Keratinocyte (primary cell): ENCODE data around the gene CLPSL1. TPM values are rescaled to one million over a fixed set of nuclear protein-coding genes. Genes with fewer than 3 reads are reported as not detected.

Source experiments
- DNase-seq: peaks from one replicate; pipeline ENCODE4 v3.0.0-alpha.2; 2011; ENCODE audit warnings: low read depth, missing footprints, low spot score
- FAIRE-seq: peaks from 2 replicates; lab custom pipeline; 2011; peaks lifted over from hg19 to GRCh38; lab: Jason Lieb, UNC
- H2AFZ ChIP-seq: 2 replicates; pipeline ENCODE4 v1.6.0; 2012; ENCODE audit warnings: low read length, control low read depth, inconsistent platforms; ENCODE audit not compliant: control insufficient read depth
- H3K27ac ChIP-seq: 2 replicates; pipeline ENCODE4 v1.5.1; 2011; ENCODE audit warnings: low read length; ENCODE audit not compliant: control insufficient read depth, insufficient read depth
- H3K27me3 ChIP-seq: 3 replicates; pipeline ENCODE4 v1.6.0; 2011; ENCODE audit warnings: low read length; ENCODE audit not compliant: control insufficient read depth, insufficient read depth; ENCODE audit errors: extremely low read depth
- H3K36me3 ChIP-seq, 2 experiments: 2 replicates in 1 of 2; 3 replicates in 1 of 2; pipeline ENCODE4 v1.5.1; 2011; ENCODE audit warnings: low read length in 2 of 2, mild to moderate bottlenecking in 1 of 2; ENCODE audit not compliant: control insufficient read depth in 2 of 2, insufficient read depth in 2 of 2; ENCODE audit errors: extremely low read depth in 1 of 2
- H3K4me1 ChIP-seq: 3 replicates; pipeline ENCODE4 v1.5.1; 2011; ENCODE audit warnings: low read length; ENCODE audit not compliant: control insufficient read depth, insufficient read depth; ENCODE audit errors: extremely low read depth
- H3K4me2 ChIP-seq: 3 replicates; pipeline ENCODE4 v1.6.0; 2011; ENCODE audit warnings: low read depth, low read length; ENCODE audit not compliant: control insufficient read depth, insufficient read depth; ENCODE audit errors: extremely low read depth
- H3K4me3 ChIP-seq, 3 experiments: fragments of 200-600 bp in 1 of 3; sonication (generic) in 1 of 3; 2 replicates in 2 of 3; 3 replicates in 1 of 3; pipeline ENCODE4 v1.5.1; 2011 to 2016; ENCODE audit warnings: low read length in 3 of 3, mild to moderate bottlenecking in 3 of 3, control low read depth in 2 of 3, inconsistent platforms in 1 of 3, low read depth in 1 of 3, mixed read lengths in 1 of 3, mixed run types in 1 of 3, moderate library complexity in 1 of 3; ENCODE audit not compliant: control insufficient read depth in 2 of 3, insufficient read depth in 2 of 3; ENCODE audit errors: extremely low read depth in 1 of 3
- H3K79me2 ChIP-seq: 2 replicates; pipeline ENCODE4 v1.6.0; 2012; ENCODE audit warnings: low read length; ENCODE audit not compliant: control insufficient read depth, insufficient read depth
- H3K9ac ChIP-seq: 3 replicates; pipeline ENCODE4 v1.6.0; 2011; ENCODE audit warnings: low read length; ENCODE audit not compliant: control insufficient read depth, insufficient read depth; ENCODE audit errors: extremely low read depth
- H3K9me1 ChIP-seq: 3 replicates; pipeline ENCODE4 v1.6.0; 2011; ENCODE audit warnings: low read length; ENCODE audit not compliant: control insufficient read depth, insufficient read depth; ENCODE audit errors: extremely low read depth
- H3K9me3 ChIP-seq: 2 replicates; pipeline ENCODE4 v1.5.1; 2012; ENCODE audit warnings: low read depth, low read length; ENCODE audit not compliant: control insufficient read depth
- H4K20me1 ChIP-seq: 3 replicates; pipeline ENCODE4 v1.6.0; 2011; ENCODE audit warnings: low read length; ENCODE audit not compliant: control insufficient read depth, insufficient read depth; ENCODE audit errors: extremely low read depth
- CTCF ChIP-seq, 3 experiments: IDR thresholded peaks in 1 of 3; conservative IDR thresholded peaks in 1 of 3; optimal IDR thresholded peaks in 1 of 3; 2 replicates in 2 of 3; 3 replicates in 1 of 3; pipeline versions ENCODE3 to v1.5.1; 2011; ENCODE audit warnings: low read length in 3 of 3, mild to moderate bottlenecking in 3 of 3, moderate library complexity in 2 of 3, control low read depth in 1 of 3, inconsistent platforms in 1 of 3; ENCODE audit not compliant: insufficient read depth in 2 of 3; ENCODE audit errors: extremely low read depth in 1 of 3
- EZH2 ChIP-seq: IDR thresholded peaks from one replicate; pipeline ENCODE4 v1.6.1; 2012; ENCODE audit warnings: inconsistent platforms, mild to moderate bottlenecking, low read length, moderate library complexity
- dilution Hi-C: fragments of 300-500 bp; cut with MboI; formaldehyde crosslinking; loops from one replicate; pipeline ENCODE4 v1.7.0; 2020; ENCODE audit warnings: low sequenced_read_pairs; ENCODE audit not compliant: extremely low pct_ligation_motif_present
- polyA plus RNA-seq, 5 experiments: library from polyadenylated mRNA; depleted of rRNA in 3 of 5; stranded (reverse) in 3 of 5; stranded (forward) in 1 of 5; unstranded in 1 of 5; fragments of >200 nt; gene quantifications; 1 replicate in 1 of 5; 2 replicates in 3 of 5; 3 replicates in 1 of 5; pipeline versions ENCODE4 v1.2.1 to v1.2.3, GENCODE V29; 2011 to 2012; ENCODE audit warnings: missing spikeins in 2 of 5, low read depth in 1 of 5, low replicate concordance in 1 of 5

Gene CLPSL1
- polyA plus RNA-seq, 1 donor (not counting 4 experiments of a cell fraction or from before 2014, with no cell fraction given), result not detected

GRCh38 chr6:35777356-35778102, 3.3 kb upstream of the CLPSL1 start:
- no peaks in the 10 kb centered on the region for H4K20me1 ChIP-seq
- peaks cover 24% of the 10 kb centered on the region for H3K27me3 ChIP-seq
- DNase-seq (no peak), FAIRE-seq (no peak)
- no peak overlapping the region for H2AFZ ChIP-seq
- H3K36me3 ChIP-seq, result no peaks in the 10 kb centered on the region
- H3K9me1 ChIP-seq, result no peaks in the 10 kb centered on the region
- H3K4me2 ChIP-seq, result no peak overlapping the region
- no peak for TF ChIP-seq EZH2
- TF ChIP-seq CTCF (optimal IDR thresholded peaks at IDR 0.05 in 1 of 3, IDR thresholded peaks at IDR 0.05 in 1 of 3, conservative IDR thresholded peaks at IDR 0.05 in 1 of 3; ENCODE audit: extremely low read depth in 1 of 3, insufficient read depth in 2 of 3, low read length in 3 of 3), result no peak
- dilution Hi-C loops, result no loop called here
- peaks cover 4% of the 10 kb centered on the region for H3K4me1 ChIP-seq
- H3K9ac ChIP-seq, result no peak overlapping the region
- H3K79me2 ChIP-seq, result no peaks in the 10 kb centered on the region
- no peak overlapping the region for H3K4me3 ChIP-seq
- no peak overlapping the region for H3K27ac ChIP-seq
- H3K9me3 ChIP-seq, result no peaks in the 10 kb centered on the region

DNA sequence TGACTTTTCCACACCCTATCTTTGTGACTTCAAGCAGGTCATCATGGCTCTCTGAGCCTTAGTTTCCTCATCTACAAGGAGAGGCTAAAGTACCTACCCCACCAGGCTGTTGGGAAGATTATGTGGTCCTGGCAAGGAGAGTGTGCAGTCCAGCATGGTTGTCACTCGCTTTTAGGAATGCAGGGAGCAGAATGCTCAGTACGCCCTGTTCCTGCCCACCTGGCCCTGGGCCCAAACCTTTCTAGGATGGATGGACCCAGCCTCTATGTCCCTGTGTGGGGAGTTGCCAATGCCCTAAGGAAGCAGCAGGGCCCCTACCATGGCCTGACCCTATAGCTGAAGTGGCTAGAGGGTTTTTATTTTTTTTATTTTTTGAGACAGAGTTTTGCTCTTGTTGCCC, 2.4 kb upstream of the CLPSL1 start:
- H3K4me2 ChIP-seq, result no peak overlapping the region
- no peak overlapping the region for H3K4me3 ChIP-seq
- no peak for DNase-seq
- no peaks in the 10 kb centered on the region for H3K9me3 ChIP-seq
- H3K27me3 ChIP-seq, result peaks cover 24% of the 10 kb centered on the region
- no peaks in the 10 kb centered on the region for H3K36me3 ChIP-seq
- dilution Hi-C loops, result no loop called here
- H3K27ac ChIP-seq, result no peak overlapping the region
- no peak overlapping the region for H2AFZ ChIP-seq
- H3K9ac ChIP-seq, result no peak overlapping the region
- TF ChIP-seq EZH2 (no peak), CTCF (optimal IDR thresholded peaks at IDR 0.05 in 1 of 3, IDR thresholded peaks at IDR 0.05 in 1 of 3, conservative IDR thresholded peaks at IDR 0.05 in 1 of 3; ENCODE audit: extremely low read depth in 1 of 3, insufficient read depth in 2 of 3, low read length in 3 of 3) (no peak)
- no peaks in the 10 kb centered on the region for H3K79me2 ChIP-seq
- FAIRE-seq, result no peak
- H3K9me1 ChIP-seq, result no peaks in the 10 kb centered on the region
- peaks cover 6% of the 10 kb centered on the region for H3K4me1 ChIP-seq
- no peaks in the 10 kb centered on the region for H4K20me1 ChIP-seq
